Activated B cell treated with CpG ODN at 0.5 μM for 24 hours (primary cell): ENCODE data around the gene TLR9. TPM values are rescaled to one million over a fixed set of nuclear protein-coding genes. Genes with fewer than 3 reads are reported as not detected.

Source experiments
- ATAC-seq: fragments of 200-7000 bp; cut with Tn5 transposase; one replicate; pipeline ENCODE4 v1.10.0; 2021; ENCODE audit warnings: low read depth, mild to moderate bottlenecking, moderate library complexity
- CTCF ChIA-PET: fragments of 350-600 bp; sonication (Branson Sonifier 250); formaldehyde crosslinking; loops from one replicate; lab custom pipeline; 2021; ENCODE audit warnings: antibody characterized with exemption; lab: Charles Lee
- POLR2A ChIA-PET: fragments of 350-600 bp; sonication (Branson Sonifier 250); formaldehyde crosslinking; loops from one replicate; lab custom pipeline; 2021; ENCODE audit warnings: antibody characterized with exemption; lab: Charles Lee
- DNase-seq: peaks from one replicate; pipeline ENCODE4 v3.0.0; 2022
- H3K27ac Mint-ChIP-seq: one replicate; pipeline ENCODE4 v1.8.0; 2020; ENCODE audit warnings: mixed read lengths
- H3K27me3 Mint-ChIP-seq: one replicate; pipeline ENCODE4 v1.8.0; 2021; ENCODE audit warnings: mixed read lengths
- H3K36me3 Mint-ChIP-seq: one replicate; pipeline ENCODE4 v1.8.0; 2021; ENCODE audit warnings: low read depth, mixed read lengths
- H3K4me1 Mint-ChIP-seq: one replicate; pipeline ENCODE4 v1.8.0; 2021; ENCODE audit warnings: mixed read lengths
- H3K4me3 Mint-ChIP-seq: one replicate; pipeline ENCODE4 v1.8.0; 2020; ENCODE audit warnings: mild to moderate bottlenecking, mixed read lengths
- H3K9me3 Mint-ChIP-seq: one replicate; pipeline ENCODE4 v1.8.0; 2020; ENCODE audit warnings: mixed read lengths
- intact Hi-C: fragments of 100-400 bp; cut with micrococcal nuclease; formaldehyde crosslinking; loops from one replicate; pipeline ENCODE4 v1.15.1; 2024
- total RNA-seq: library from RNA; stranded (reverse); gene quantifications from 2 replicates; pipeline ENCODE4 v1.2.3, GENCODE V29; 2022
- TF ChIP-seq, protein P1 (sequence below): fragments of 200-600 bp; IDR thresholded peaks from one replicate; pipeline ENCODE4 v1.8.0; 2022; ENCODE audit warnings: antibody characterized with exemption, mild to moderate bottlenecking

The TLR9 gene
- total RNA-seq, 1 donor from 2014 or later: 10.4 TPM

GRCh38 chr3:52173101-52173500, 52.3 kb downstream of the TLR9 start:
- no peaks in the 10 kb centered on the region for H3K36me3 Mint-ChIP-seq
- ATAC-seq (no peak), DNase-seq (no peak)
- ChIA-PET POLR2A (no interaction called here), CTCF (no interaction called here)
- no peak overlapping the region for H3K4me3 Mint-ChIP-seq
- no peak overlapping the region for H3K27ac Mint-ChIP-seq
- H3K4me1 Mint-ChIP-seq: no peaks in the 10 kb centered on the region
- TF ChIP-seq, protein P1, sequence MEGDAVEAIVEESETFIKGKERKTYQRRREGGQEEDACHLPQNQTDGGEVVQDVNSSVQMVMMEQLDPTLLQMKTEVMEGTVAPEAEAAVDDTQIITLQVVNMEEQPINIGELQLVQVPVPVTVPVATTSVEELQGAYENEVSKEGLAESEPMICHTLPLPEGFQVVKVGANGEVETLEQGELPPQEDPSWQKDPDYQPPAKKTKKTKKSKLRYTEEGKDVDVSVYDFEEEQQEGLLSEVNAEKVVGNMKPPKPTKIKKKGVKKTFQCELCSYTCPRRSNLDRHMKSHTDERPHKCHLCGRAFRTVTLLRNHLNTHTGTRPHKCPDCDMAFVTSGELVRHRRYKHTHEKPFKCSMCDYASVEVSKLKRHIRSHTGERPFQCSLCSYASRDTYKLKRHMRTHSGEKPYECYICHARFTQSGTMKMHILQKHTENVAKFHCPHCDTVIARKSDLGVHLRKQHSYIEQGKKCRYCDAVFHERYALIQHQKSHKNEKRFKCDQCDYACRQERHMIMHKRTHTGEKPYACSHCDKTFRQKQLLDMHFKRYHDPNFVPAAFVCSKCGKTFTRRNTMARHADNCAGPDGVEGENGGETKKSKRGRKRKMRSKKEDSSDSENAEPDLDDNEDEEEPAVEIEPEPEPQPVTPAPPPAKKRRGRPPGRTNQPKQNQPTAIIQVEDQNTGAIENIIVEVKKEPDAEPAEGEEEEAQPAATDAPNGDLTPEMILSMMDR: no peak
- H3K9me3 Mint-ChIP-seq: no peaks in the 10 kb centered on the region
- H3K27me3 Mint-ChIP-seq: peaks cover 3% of the 10 kb centered on the region
- intact Hi-C loops: no loop called here

DNA sequence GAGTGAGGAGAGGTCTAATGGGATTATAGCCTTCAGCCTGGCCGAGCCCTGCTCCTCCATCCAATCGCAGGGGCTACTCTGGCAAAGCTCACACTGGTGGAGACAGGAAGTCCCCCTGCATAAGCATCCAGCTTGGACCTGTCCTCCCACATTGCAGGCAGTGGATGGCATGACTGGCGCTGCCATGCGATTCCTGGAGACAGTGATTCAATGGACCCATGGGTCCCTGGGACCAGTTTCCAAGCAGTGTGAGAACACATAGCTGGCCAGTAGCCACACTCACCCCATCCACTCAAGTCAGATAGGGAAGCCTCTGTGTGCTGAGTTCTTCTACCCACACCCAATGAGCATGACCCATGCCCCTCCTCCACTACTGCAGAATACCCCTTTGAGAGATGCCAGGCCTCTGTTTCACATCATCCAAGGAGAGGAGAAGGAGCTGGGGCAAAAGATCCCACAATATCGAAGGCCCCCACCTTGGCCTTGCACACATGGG, 53.1 kb downstream of the TLR9 start:
- H3K36me3 Mint-ChIP-seq: no peaks in the 10 kb centered on the region
- H3K4me1 Mint-ChIP-seq: no peaks in the 10 kb centered on the region
- POLR2A ChIA-PET: no interaction called here
- H3K27me3 Mint-ChIP-seq: peaks cover 3% of the 10 kb centered on the region
- no peak for ATAC-seq
- H3K4me3 Mint-ChIP-seq: no peak overlapping the region
- H3K27ac Mint-ChIP-seq: no peak overlapping the region
- TF ChIP-seq, protein P1: no peak
- no peak for DNase-seq
- H3K9me3 Mint-ChIP-seq: no peaks in the 10 kb centered on the region
- CTCF ChIA-PET: no interaction called here
- intact Hi-C loops: no loop called here

DNA sequence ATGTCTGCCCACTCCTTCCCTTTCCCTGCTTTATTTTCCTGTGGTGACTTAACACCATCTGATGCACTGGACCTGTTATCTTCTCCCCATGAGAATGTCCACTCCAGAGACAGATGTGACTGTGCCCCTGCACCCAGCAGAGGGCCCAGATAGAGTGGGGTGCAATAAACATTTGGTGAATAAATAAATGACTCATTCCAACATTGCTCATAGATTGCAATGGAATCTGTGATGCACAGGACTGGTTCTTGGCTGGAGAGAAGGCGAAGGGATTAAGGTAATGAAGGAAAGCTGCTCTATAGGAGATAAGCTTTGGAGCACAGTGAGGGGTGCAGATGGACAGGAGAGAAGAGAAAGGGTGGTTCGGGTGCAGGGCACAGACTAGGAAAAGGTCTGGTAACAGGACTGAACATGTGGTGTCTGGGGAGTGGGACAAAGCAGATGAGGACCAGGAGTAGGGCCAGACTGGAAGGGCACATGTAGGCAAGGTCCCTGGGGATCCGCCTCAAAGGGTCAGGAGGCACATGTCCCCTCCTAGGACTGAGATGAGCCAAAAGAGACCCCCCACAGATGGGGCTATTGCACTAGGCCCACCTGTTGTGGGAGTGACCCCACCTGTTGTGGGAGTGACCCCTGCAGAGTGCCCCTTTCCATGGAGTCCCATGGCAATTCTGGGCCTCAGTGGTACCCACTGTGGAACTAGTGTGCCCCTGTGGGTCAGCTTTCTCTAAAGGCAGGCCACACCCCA, 53.8 kb downstream of the TLR9 start:
- DNase-seq (no peak), ATAC-seq (no peak)
- ChIA-PET POLR2A (interaction anchor here (1.2 kb wide), 1 partner anchor 17 kb away, joined by 4 read pairs; the partner anchor contains the start of gene POC1A), CTCF (no interaction called here)
- Mint-ChIP-seq H3K27me3 (peaks cover 3% of the 10 kb centered on the region), H3K4me3 (no peak overlapping the region), H3K36me3 (no peaks in the 10 kb centered on the region), H3K27ac (no peak overlapping the region), H3K4me1 (no peaks in the 10 kb centered on the region), H3K9me3 (no peaks in the 10 kb centered on the region)
- TF ChIP-seq, protein P1: no peak
- intact Hi-C loops: no loop called here

Other genes with a start within 250 kb of the TLR9 start
- 24.9 and 26.7 TPM in 2 replicates for gene ACY1, start 242.1 kb downstream of the TLR9 start, total RNA-seq
- 1,884 and 2,140 TPM in 2 replicates for gene RPL29, start 229.8 kb downstream of the TLR9 start, total RNA-seq
- 3.7 and 4.3 TPM in 2 replicates for gene DUSP7, start 169.1 kb downstream of the TLR9 start, total RNA-seq
- 2.3 and 2.4 TPM in 2 replicates for gene POC1A, start 71.2 kb downstream of the TLR9 start, total RNA-seq
- 25.9 and 27.6 TPM in 2 replicates for gene ALAS1, start 27.5 kb downstream of the TLR9 start, total RNA-seq
- gene TWF2, start 13.5 kb upstream of the TLR9 start, total RNA-seq: 74.1 and 76.7 TPM in 2 replicates
- 44.4 and 44.6 TPM in 2 replicates for gene PPM1M, start 20.1 kb upstream of the TLR9 start, total RNA-seq
- 84.1 and 86.4 TPM in 2 replicates for gene WDR82, start 53.0 kb upstream of the TLR9 start, total RNA-seq
- 28.2 and 33.5 TPM in 2 replicates for gene GLYCTK, start 62.2 kb upstream of the TLR9 start, total RNA-seq
- gene DNAH1, start 90.7 kb upstream of the TLR9 start, total RNA-seq: 22.8 and 25.8 TPM in 2 replicates
- gene BAP1, start 184.4 kb upstream of the TLR9 start, total RNA-seq: 98.7 and 105 TPM in 2 replicates
- gene PHF7, start 185.0 kb upstream of the TLR9 start, total RNA-seq: 6.4 and 7.5 TPM in 2 replicates
- not detected in 2 replicates for gene SEMA3G, start 219.5 kb upstream of the TLR9 start, total RNA-seq
- gene TNNC1, start 228.4 kb upstream of the TLR9 start, total RNA-seq: 0.32 TPM in 1 of 2 replicates, not detected in the other
- gene NISCH, start 230.0 kb upstream of the TLR9 start, total RNA-seq: 79.6 and 89.5 TPM in 2 replicates